Left kidney (tissue), 2 donors: ENCODE measurements around the gene P2RY14. TPM values are rescaled to one million over a fixed set of nuclear protein-coding genes. Genes with fewer than 3 reads are reported as not detected.

Source experiments
- DNase-seq: peaks from one replicate; pipeline ENCODE4 v3.0.0-alpha.2; 2013
- polyA plus RNA-seq: library from polyadenylated mRNA; unstranded; fragments of 120-200 nt; gene quantifications from one replicate; pipeline ENCODE4 v1.2.1, GENCODE V29; 2013; ENCODE audit not compliant: insufficient read length

The P2RY14 gene
- polyA plus RNA-seq, 1 donor: 0.57 TPM

DNA sequence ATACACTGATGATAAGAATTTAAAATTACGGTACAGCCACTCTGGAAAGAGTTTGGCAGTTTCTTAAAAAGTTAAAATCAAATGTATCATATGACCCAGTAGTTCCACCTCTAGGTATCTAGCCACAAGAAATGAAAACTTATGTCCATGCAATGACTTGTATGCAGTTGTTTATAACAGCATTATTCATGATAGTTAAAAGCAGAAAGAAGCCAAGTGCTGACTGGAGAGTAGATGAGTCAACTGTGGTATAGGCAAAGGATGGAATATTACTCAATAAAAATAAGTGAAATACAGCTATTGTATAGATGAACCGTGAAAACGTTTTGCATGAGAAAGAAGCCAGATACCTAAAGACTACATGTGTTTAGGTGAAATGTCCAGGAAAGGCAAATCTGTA, 23.4 kb upstream of the P2RY14 start:
- no peak for DNase-seq

DNA sequence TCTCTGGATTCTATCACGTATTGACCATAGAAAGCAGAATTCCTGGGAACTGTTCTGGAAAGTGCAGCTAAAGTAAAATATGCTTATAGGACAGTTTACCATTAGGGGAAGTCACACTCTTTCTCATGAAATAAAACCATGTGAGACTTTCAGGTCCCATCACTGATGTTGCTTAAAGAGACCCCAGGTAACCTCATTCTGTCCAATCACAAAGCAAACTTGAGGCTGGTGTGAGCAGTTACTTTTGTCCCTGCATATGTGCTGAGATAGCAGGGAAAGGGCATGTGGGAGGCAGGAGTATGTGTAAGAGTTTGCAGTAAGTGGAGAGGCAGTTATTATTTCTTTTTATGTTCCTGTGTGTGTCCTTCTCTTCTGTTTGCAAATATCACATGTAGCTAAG, 22.2 kb upstream of the P2RY14 start:
- DNase-seq: no peak

DNA sequence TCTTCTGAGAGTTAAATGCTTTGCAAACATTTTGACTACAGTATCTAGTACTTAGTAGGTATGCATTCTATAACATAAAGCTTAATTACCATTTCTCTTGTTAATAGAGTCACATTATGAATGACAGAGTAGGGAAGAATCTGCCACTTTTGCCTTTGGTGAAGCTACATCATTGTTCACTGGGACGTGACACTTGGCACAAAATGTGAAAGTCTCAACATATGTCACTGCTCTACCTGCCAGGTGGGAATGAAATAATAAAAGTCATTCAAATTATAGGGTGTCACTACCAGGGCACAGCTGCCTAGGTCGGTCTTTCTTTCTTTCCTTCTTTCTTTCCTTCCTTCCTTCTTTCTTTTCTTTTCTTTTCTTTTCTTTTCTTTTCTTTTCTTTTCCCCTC, 20.7 kb upstream of the P2RY14 start:
- no peak for DNase-seq

DNA sequence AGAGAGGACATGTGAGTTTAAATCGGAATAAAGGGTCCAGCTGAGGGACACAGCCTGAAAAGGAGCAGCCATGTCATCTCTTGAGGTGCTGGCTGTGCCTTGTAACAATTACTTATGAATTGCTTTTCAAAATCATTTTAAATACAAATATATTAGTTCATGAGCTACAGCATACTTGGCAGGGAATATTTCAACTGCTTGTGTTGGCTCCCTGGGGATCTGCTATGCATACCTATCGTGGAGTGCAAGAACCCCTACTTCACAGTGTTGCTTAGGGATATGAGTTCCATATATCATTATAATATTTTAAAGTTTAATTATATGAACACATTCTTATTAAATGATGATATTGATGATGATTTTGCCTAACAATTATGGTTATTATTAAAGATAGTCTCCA, 19.1 kb upstream of the P2RY14 start:
- no peak for DNase-seq

GRCh38 chr3:151296226-151296625, 17.9 kb upstream of the P2RY14 start:
- DNase-seq: no peak

GRCh38 chr3:151293127-151293526, 14.8 kb upstream of the P2RY14 start:
- no peak for DNase-seq

DNA sequence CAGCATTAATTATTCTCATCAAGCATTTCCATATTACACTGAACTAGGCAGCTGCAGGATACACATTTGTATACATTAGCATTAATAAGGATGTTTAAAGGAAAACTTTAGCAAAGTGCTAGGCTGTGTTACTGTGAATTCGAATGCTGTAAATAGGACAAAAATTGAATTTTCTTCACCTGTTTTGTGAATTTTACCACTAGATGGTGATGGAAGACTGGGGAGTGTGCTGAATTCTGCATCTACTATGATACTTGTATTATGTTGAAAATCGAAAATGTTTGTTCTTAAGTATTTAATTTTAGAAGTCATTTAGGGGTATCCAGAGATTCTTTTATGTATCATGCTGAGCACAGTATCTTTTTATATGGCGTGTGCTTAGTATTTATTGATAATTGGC, 12.3 kb upstream of the P2RY14 start:
- DNase-seq: no peak

DNA sequence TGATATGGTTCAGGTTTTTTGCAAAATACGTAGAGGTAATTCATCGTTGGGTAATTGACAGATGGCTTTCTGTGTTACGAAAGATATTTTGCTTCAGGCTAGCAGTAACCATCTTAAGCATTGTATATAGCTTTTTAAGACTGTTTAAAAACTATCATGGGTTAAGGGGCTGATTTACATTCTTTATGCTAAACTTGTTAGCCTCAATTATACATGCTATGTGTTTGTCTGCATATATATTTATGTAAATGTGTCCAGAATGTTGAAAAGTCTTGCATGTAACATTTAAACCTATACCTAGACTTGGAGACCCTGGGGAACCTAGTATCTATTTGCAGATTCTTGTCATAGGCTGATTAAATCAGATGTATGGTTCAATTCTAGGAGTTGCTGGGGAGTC, 11.1 kb upstream of the P2RY14 start:
- DNase-seq: no peak

DNA sequence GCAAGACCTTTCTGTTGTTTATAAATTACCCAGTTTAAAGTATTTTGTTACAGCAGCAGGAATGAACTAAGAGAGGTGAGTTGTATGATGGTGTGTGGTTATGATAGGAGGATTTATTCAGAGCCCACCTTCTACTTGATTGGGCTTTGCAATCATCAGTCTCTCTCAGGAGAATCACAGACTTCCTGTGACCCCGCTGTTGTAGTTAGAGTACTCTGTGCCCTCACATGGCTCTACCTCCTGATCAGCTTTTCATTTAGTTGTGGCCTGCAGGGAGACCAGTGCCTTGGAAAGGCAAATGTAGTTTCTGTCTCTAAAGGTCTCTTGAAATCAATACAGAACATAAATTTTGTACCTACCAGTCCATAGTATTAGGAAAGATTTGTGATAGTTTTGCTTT, 7.6 kb upstream of the P2RY14 start:
- no peak for DNase-seq

DNA sequence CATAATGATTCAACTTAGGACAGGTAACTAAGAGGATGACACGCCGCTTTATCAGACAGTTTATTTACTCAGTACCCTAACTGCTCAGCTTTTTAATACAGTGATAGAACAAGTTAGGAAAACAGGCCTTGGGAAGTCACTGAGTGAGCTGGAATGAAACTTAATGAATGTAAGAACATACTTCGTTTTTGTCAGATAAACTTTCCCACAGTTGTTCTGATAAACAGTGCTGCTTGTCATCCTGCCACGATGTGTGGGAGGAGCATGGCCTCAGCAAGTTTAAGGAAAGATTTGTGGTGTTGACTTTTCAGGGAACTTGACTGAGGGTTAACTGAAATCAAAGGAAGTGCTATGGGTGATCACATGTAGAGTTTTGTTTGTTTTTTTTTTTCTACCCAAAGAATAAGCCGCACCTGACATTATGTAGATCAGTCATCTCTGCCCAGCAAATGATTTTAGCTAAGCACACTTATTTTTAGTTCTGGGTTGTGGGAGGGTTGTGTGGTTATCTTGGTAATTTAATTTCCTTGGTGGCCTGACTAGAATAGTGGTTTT, 5.6 kb upstream of the P2RY14 start:
- DNase-seq: no peak

DNA sequence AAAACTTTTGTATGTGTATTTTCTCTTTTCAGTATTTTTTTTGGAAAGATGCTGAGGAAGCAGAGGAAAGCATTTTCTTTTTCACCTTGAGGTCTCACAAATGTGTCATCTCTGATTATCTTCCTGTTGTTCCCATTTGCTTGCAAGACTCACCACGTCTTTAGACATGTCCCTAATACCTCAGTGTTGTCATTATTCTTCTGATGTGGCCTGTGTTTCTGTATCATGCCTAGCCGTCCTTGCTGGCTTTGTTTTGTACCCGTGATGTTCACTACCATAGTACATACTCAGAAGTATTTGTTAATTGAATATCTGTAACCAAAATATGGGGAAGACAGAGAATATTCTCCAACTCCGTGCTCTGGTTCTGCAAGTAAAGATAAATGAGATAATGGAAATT, 5.0 kb upstream of the P2RY14 start:
- no peak for DNase-seq

DNA sequence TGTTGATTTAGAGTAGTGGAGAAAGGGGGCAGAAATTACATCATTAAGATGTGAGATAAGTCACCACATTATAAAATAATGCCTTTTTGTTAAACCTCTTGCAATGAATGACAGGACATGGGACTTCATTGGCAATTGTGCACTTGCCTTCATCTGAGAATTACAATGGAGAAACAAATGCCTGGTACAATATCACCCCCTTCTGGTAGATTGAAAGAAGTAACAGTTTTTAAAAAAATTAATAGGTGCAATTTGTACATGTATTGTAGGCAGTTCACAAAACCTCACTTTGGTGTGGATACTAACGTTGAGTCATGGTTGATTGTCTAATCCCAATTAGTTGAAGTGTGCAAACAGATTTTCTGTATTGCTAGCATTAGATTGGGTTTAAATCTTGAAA, 4.6 kb upstream of the P2RY14 start:
- DNase-seq: peak; percentile 63

DNA sequence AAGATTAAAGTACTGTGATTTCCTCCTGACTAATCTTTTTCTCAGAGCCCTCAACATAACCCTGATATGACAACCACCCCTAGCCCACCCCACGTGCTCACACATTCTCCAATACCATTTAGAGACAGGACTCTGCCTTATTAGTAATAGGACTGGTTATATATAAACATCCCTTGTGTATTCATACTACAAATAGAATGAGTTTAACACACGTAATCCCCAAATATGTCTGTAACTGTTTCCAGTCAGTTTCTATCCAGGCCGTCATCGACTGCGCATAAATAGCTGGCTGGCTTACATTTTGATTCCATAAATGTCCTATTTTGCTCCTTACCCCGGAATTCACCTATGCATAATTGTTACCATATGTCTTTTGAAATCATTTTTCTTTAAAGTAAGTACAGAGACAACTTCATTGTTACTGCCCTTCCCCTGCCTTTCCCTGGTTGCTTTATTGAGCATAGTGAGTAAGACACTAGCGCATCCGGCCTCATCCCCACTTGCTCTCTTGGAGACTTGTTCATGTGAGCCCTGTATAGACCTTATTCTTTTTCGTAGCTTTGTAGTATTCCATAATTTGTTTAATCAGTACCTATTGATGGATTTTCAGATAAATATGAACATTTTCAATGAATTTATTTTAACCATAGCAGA, 3.5 kb upstream of the P2RY14 start:
- no peak for DNase-seq

- DNase-seq: no peak
These were observed 1.7 kb downstream of the P2RY14 start for GRCh38 chr3:151276687-151277042.

GRCh38 chr3:151276038-151276686, 2.2 kb downstream of the P2RY14 start:
- DNase-seq: no peak

DNA sequence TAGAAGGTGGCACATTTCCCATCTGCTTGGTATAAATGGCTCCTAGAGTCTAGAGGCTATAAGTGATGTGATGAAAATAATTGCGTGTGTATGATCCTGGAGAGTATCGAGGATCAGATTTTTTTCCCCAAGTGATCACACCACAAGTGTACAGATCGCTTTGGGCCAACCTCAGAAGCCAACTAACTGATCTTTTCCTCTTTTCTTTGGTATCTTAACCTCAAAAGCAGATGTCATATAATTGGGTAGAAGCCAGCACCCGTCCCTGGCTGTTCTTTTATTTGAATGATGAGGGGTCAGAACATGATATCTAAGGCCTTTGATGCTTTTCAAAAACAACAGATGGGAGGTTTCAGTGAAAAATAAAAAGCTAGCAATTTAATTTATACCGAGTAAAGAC, 3.3 kb downstream of the P2RY14 start:
- DNase-seq: no peak

DNA sequence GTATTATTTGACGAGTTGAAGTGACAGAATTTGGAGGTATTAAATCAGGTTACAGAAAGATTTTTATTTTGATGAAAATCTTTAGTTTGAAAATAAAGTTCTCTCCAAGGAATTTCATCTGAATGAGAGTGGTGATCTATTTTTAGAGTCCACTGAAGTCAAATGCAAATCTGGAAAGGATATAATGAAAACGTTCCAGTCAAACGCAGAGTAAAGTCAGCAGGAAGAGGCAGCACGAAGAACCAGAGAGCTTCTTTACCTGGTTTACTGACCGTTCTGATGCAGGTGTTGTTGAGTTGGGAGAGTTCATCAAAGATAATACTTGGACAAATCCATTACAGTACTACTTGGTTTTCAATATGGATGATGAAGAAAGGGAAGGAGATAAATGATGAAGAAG, 8.7 kb downstream of the P2RY14 start:
- DNase-seq: no peak

DNA sequence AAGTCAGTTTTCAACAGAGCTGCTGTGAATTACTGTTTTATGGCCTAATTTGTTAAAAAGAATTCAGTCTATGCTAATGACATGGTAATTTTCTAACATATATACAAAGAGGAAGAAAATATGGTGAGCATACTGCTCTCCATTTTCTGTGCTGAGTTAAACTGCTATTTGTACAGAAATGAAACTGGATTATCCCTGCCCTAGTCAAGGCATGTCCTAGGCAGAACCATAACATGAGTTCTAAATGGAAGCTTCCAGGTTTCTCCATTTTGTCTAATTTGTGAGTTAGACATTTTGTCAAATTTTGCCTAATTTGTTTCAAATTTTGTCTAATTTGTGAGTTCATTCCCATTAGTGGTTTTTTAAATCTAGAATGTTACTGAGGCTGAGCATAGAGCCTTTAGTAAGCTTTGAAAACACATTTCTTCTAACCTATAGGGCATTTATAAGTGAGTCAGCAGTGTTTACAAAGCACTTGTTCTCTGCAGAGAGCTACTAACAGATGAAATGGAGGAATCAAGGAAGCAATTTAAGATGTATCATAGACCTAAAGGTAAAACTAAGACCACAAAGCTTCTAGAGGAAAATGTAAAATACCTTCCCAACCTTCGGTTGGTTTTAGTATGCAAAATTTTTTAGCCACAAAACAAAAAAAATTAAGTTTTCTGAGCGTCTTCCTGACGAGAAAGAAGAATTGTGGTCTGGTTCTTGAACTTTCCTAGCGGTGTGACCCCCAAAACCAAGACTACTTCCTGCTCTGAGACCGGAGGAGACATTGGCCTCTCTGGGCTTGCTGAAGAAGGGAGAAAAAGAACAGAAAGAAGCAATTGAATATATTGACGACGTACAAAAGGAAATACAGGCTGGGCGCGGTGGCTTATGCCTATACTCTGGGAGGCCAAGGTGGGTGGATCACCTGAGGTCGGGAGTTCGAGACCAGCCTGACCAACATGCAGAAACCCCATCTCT, 9.8 kb downstream of the P2RY14 start:
- no peak for DNase-seq

DNA sequence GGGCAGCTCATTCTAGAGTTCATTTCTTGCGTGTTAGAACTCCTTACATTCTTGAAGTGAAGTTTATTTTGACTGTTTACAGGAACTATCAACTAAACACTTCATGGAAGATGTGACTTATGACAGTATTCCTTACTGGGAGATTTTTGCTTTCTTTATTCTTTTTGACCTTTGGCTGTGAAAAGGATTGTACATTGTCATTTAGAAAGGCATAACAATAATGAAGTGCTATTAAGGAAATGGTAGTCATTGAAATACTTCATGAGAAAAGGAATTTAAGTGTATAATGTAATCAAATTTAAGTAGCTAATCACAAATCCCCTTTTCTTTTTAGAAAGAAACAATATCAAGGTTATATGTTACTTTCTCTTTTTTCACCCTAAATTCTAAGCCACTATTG, 11.3 kb downstream of the P2RY14 start:
- DNase-seq: no peak

GRCh38 chr3:151265866-151266265, 12.5 kb downstream of the P2RY14 start:
- DNase-seq: no peak

DNA sequence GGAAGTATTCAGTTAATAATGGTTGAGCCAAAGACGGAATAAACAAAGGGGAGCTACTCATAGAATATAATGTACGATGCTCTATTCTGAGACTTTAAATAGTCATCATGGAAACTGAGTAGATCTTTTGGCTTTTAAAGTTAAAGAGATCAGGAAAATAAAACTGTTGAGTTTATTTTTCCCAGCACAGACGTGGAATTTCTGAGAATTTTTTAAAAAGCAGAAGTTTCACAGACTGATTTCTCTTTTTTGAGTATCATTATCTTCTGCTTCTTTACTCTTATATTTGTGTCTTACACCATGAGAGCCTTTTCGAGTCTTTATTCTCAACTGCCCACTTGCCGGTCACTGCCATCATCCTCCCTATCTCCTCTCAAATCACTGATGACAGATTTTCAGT, 13.2 kb downstream of the P2RY14 start:
- DNase-seq: no peak

DNA sequence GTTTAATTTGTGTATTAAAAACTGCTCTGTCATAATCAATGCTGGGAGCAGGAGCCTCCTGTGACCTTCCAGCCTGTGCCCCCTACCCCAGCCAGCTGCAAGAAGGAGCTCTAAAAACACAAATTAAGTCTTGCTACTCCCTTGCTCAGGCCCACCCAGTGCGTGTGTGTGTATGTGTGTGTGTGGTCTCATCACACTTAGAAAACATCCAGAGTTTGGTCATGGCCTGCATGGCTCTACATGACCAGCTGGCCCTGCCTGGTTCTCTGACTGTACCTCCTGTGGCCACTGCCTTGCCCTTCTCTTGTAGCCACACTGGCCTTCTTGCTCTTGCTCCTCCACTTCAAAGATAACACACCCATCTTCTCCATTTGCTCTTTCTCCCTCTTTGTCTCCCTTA, 13.7 kb downstream of the P2RY14 start:
- DNase-seq: no peak
